Left cardiac atrium (tissue), 4 donors: ENCODE results near the gene ARHGDIA. TPM values are rescaled to one million over a fixed set of nuclear protein-coding genes. Genes with fewer than 3 reads are reported as not detected.

Experiments used
- ATAC-seq, 2 donors: fragments of 200-7000 bp; cut with Tn5 transposase; one replicate each; pipeline ENCODE4 v1.9.1; 2020; ENCODE audit warnings: mild to moderate bottlenecking in 2 of 2, moderate library complexity in 2 of 2
- DNase-seq: peaks from one replicate; pipeline ENCODE4 v3.0.0-alpha.2; 2020
- intact Hi-C, 2 donors: fragments of 100-400 bp; cut with DNase I; formaldehyde crosslinking; loops; one replicate each; pipeline versions ENCODE4 v1.14.1 to v1.15.1; 2022 to 2023
- total RNA-seq, 2 donors: library from RNA; stranded (reverse); fragmentation: NEBNext Ultra II Directional; extraction: Animal tissue kit (Norgen Biotek cat#: 25700); gene quantifications; one replicate each; pipeline ENCODE4 v1.2.1, GENCODE V29; 2021
- donor health status: DM: no; HTN: yes; CAD: no.
- donor health status: DM: no; HTN: yes; CAD: no; lungs with severe emphysema.
- donor health status: DM: yes; HTN: yes; CAD: no.
- donor health status: Dilated cardiomyopathy.

ARHGDIA gene
- total RNA-seq, 2 donors from 2014 or later, result 168 to 252 TPM

- no peak for ATAC-seq
- DNase-seq, result no peak
- intact Hi-C loops, result no loop called here
Observed at GRCh38 chr17:81907219-81908145, 36.3 kb upstream of the ARHGDIA start.

GRCh38 chr17:81906476-81907218, 35.5 kb upstream of the ARHGDIA start:
- no peak for DNase-seq
- intact Hi-C loops, result no loop called here
- no peak for ATAC-seq

- intact Hi-C loops, result no loop called here
- no peak for DNase-seq
- ATAC-seq, result no peak
Observed at GRCh38 chr17:81905993-81906392, 34.9 kb upstream of the ARHGDIA start.

DNA sequence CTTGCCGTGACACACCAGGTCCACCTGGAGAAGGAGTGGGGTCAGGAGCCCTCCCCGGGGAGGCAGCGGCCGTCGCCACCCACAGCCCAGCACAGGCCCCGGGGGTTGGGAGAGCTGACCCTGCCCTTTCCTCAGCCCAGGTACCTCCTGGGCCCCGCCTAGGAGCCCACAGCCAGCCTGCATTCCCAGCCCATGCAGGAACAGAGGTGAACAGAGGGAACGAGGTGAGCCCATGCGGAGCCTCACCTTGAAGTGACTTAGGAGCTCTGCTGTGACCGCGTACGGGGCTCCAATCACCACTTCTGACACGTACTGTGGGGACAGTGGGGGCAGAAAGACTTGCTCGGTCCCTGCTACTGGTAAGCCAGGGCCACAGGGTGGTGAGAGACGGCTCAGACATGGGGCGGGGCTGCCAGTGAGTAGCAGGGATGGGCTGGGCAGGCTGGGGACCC, 34.3 kb upstream of the ARHGDIA start:
- DNase-seq (no peak), ATAC-seq (no peak)
- intact Hi-C loops, result no loop called here

DNA sequence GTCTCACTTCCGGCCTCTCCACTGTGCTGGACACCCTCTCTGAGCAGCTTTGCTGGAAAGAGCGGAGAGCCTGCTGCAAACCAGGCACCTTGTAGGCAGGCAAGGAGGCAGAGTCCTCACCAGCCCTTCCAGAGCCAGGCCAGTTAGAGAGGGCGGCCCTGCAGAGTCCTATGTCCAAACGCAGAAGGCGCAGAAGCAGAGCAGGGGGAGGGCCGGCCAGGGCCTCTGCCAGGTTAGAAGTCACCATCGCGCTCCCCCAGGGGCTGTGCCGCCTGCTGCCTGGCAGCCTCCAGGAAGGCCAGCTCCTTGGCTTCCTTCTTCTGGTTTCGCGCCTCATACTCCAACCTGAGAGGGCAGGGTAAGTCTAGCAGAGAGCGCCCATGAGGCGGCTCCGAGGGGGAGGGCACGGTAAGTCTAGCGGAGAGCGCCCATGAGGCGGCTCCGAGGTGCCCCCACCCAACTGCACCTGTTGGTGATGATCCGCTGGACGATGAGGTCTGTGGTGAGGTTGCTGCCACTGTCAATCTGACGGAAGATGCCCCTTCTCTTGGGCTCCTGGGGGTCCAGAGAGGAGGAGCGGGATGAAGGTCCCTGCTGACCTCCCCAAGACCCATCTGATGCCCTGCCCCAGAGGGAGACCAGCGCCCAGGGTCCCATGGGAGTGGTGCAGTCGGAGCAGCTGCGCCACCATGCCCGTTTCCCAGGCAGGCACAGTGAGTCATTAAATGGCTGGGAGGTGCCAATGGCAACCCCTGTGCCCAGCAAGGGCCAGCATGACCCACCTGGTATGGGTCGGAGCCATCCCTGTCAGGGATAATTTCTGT, 33.7 kb upstream of the ARHGDIA start:
- no peak for DNase-seq
- no peak for ATAC-seq
- intact Hi-C loops, result no loop called here

GRCh38 chr17:81903896-81904599, 32.9 kb upstream of the ARHGDIA start:
- intact Hi-C loops, result no loop called here
- ATAC-seq (no peak), DNase-seq (no peak)

GRCh38 chr17:81903415-81903831, 32.3 kb upstream of the ARHGDIA start:
- ATAC-seq (no peak), DNase-seq (no peak)
- intact Hi-C loops, result no loop called here

DNA sequence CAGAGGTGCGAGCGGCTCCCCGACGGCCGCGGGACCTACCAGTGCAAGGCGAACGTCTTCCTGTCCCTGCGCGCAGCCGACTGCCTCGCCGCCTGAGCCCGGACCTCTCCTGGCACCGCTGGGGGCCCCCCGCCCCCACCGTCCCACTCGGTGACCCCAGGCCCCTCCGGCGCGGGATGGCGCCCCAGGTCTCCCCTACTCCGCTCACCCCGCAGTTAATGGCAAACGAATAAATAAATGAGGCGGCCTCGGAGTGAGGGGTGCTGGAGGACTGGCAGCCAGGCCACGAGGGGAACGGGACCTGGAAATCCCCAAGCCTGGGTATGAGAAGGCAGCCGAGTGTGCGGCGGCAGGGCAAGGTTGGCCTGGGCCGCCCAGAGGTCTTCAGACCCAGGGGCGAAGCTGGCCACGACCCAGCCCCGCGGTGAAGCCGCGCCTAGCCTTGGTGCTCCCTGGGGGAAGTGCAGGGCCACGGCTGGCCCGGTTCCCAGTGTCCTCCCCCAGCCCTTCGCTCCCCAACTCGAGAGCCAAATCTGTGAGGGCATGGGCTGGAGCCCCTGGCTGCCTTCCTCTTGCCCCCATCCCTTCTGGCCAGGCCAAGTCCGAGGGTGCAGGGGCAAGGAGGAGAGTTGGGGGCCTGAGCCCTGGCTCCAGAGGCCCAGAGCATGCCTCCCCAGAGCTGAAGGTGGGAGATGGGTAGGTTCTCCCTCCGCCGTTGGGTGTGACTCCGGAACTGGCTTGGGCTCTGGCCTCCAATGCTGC, 31.7 kb upstream of the ARHGDIA start:
- peak; percentile 3 to 13 for ATAC-seq
- no peak for DNase-seq
- intact Hi-C loops, result no loop called here

DNA sequence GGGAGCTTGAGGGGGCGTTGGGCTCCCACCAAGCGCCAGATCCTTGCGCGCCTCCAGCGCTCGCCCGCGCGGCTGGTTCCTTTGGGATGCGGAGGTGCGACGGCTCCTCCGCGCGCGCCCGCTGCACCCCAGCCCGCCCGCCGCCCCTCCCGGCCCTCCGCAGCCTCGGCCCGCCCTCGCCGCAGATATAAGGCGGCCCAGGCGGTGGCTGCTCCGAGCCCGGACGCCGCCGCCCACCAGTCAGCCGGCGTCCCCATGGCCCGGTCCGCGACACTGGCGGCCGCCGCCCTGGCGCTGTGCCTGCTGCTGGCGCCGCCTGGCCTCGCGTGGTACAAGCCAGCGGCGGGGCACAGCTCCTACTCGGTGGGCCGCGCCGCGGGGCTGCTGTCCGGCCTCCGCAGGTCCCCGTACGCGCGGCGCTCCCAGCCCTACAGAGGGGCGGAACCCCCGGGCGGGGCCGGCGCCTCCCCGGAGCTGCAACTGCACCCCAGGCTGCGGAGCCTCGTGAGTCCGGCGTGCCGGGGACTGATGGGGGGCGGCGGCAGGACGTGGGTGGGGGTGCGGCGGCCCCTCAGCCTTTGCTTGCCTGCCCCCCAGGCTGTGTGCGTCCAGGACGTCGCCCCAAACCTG, 31.0 kb upstream of the ARHGDIA start, which contains the start of gene NPB:
NPB (plus strand) TSS at position 216 of the 630 bp plus-strand sequence; CDS start at position 256, 40 bp downstream.
- ATAC-seq (peak; percentile 59 to 74), DNase-seq (no peak)
- intact Hi-C loops, result no loop called here

DNA sequence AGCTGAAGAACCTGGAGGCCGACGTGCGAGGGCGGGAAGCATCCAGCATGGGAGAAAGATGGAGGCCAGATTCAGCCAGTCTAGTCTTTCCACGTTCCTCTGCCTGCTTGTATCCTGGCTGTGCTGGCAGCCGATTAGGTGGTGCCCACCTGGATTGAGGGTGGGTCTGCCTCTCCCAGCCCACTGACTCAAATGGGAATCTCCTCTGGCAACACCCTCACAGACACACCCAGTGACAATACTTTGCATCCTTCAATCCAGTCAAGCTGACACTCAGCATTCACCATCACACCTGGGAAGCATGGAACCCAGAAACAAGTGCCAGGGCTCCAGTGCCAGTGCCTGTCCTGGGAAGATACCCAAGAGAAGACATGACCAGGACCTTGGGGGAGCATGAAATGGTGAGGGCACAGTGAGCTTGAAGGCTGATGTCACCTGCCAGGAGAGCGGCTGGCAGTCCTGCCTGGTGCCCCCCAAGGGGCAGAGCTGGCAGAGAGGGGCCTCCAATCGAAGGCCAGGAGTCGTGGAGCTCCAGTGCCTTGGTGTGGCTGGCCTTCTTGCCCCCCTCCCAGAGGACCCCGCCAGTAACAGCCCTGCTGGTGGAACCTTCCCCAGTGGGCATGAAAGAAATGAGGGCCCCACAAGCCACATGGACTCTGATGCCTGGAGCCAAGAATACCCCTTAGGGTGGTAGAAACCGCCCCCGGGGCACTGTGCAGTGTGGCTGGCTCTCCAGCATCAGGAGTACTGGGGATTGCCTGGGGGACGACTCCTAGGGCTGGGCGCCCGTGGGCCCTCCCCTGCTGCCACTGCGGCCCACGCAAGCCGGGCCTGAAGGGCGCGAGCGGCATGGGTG, 30.3 kb upstream of the ARHGDIA start:
- ATAC-seq (peak in 1 of 2 donors; percentile 14), DNase-seq (no peak)
- intact Hi-C loops, result no loop called here

DNA sequence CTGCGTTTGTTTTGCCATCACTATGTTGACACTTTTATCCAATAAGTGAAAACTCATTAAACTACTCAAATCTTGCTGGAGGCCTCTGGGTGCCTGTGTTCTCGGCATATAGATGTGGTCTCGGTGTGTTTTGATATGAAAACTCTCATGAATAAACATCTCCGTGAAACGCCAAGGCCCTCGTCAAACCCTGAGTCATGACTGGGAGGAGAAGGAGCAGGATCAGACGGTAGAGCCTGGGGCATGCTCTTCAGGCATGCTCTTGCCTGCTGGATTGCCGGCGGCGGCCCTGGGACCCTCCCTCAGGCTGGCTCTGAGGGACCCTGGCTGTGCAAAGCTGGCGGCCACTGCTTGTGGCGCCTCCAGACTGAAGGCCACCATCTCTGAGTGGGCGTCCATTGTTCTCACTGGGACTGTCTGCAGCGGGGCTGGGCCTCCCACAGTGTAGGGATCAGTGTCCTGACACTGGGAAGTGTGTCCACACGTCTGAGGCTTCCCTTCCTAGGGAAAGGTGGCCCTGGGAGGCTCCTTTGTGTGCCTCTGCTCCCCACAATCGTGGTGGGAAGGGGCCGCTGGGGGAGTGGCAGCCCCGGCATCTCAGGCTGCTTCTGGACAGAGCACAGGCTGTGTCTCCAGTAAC, 29.2 kb upstream of the ARHGDIA start:
- intact Hi-C loops, result no loop called here
- no peak for ATAC-seq
- no peak for DNase-seq

- ATAC-seq (no peak), DNase-seq (no peak)
- intact Hi-C loops, result no loop called here
Observed at GRCh38 chr17:81899514-81900166, 28.5 kb upstream of the ARHGDIA start.

- intact Hi-C loops, result no loop called here
- ATAC-seq, result no peak
- DNase-seq, result no peak
Observed at GRCh38 chr17:81898885-81899284, 27.7 kb upstream of the ARHGDIA start.

- intact Hi-C loops, result no loop called here
- ATAC-seq (no peak), DNase-seq (no peak)
Observed at GRCh38 chr17:81898029-81898866, 27.1 kb upstream of the ARHGDIA start.

DNA sequence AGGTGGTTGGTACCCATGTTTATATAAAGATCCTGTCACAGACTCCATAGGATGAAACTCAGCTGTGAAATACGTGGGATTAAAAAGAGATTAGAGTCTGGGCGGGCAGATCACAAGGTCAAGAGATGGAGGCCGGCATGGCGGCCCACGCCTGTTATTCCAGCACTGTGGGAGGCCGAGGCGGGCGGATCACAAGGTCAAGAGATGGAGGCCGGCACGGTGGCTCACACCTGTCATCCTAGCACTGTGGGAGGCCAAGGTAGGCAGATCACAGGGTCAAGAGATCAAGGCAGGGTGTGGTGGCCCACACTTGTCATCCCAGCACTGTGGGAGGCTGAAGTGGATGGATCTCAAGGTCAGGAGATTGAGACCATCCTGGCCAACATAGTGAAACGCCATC, 24.3 kb upstream of the ARHGDIA start:
- no peak for DNase-seq
- ATAC-seq, result no peak
- intact Hi-C loops, result no loop called here
